ENCODE measurements around the gene AMOTL1. TPM values are rescaled to one million over a fixed set of nuclear protein-coding genes. Genes with fewer than 3 reads are reported as not detected.

Gene AMOTL1
- total RNA-seq, 1 donor from 2014 or later, result 45.6 TPM

DNA sequence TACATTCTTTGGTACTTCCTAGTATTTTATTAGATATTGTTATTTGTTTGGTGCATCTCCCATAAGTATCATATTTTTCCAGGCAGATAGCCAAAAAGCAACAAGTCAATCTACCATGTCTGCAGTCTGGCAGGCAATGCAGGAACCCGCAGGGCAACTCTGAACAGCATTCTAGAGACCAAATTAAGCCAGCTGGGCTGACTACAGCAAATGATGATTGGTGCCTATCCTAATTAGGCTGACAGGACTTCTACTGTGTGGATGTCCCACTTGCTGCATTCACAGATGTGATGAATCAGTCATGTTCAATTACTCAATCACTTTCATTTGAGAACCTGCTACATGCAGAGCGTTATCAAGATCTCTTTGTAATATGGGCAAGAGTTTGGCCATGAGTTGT lies 40.3 kb upstream of the AMOTL1 start:
- Mint-ChIP-seq H3K4me3 (ENCODE audit: unreplicated experiment) (no peak overlapping the region), H3K27me3 (ENCODE audit: low read depth) (no peaks in the 10 kb centered on the region), H3K36me3 (ENCODE audit: low read depth) (no peaks in the 10 kb centered on the region), H3K27ac (ENCODE audit: unreplicated experiment) (no peak overlapping the region), H3K4me1 (ENCODE audit: low read depth) (peaks cover 9% of the 10 kb centered on the region), H3K9me3 (ENCODE audit: low read depth) (no peaks in the 10 kb centered on the region)
- no peak for DNase-seq (ENCODE audit: low spot score)
- TF ChIP-seq, protein P1, sequence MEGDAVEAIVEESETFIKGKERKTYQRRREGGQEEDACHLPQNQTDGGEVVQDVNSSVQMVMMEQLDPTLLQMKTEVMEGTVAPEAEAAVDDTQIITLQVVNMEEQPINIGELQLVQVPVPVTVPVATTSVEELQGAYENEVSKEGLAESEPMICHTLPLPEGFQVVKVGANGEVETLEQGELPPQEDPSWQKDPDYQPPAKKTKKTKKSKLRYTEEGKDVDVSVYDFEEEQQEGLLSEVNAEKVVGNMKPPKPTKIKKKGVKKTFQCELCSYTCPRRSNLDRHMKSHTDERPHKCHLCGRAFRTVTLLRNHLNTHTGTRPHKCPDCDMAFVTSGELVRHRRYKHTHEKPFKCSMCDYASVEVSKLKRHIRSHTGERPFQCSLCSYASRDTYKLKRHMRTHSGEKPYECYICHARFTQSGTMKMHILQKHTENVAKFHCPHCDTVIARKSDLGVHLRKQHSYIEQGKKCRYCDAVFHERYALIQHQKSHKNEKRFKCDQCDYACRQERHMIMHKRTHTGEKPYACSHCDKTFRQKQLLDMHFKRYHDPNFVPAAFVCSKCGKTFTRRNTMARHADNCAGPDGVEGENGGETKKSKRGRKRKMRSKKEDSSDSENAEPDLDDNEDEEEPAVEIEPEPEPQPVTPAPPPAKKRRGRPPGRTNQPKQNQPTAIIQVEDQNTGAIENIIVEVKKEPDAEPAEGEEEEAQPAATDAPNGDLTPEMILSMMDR (IDR thresholded peaks at IDR 0.05), result no peak

DNA sequence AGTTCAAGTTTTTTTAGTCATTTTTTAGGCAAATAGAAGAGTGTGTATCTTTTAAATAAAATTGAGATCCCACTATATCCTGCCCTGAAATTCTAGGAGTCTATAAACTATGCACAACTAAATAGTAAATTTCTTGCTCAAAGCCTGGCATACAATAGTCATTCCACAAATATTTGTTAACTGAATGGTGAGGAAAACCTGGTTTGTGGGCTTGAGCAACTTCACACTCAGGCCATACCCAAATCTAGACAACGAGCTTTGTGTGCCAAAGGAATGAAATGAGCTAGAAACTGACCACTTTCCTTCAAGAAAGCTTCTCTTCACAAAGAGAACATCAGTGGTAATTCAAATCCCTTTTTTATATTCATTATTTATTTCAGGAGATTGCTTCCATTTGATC lies 39.6 kb upstream of the AMOTL1 start:
- Mint-ChIP-seq H3K4me3 (ENCODE audit: unreplicated experiment) (no peak overlapping the region), H3K4me1 (ENCODE audit: low read depth) (peaks cover 14% of the 10 kb centered on the region), H3K36me3 (ENCODE audit: low read depth) (no peaks in the 10 kb centered on the region)

DNA sequence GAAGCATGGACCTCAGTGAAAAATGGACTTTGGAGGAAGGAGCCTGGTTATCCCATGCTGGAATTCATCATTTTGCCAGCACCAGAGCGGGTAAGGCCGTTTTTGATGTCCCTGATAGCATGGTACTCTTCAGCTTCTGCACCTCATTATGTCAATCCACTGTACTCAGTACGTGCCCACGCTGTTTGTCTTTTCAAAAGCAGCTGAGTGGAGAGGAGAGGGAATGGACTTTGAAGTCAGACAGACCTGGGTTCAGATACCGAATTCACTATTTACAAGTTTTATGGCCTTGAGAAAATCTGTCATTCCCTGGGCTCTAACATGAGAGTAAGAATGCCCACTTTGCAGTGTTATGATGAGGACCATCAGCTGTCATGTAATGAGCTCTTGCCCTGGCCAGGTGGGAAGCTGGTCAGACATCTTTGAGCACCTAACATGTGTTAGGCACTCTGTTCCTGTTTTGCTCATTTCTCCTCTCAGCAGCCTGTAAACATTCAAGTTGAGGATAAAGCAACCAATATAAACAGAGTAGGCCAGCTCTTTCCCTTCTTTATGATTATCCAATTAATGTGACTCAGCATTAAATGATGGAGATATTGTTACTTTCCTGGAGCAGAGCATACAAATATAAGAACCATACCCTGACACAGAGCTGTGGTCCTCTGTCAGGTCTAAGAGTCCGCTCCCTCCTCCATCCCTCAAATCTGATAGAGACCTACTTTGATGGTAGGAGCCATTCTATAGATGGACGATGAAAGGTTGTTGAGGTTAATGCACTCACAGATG lies 39.0 kb upstream of the AMOTL1 start:
- Mint-ChIP-seq H3K36me3 (ENCODE audit: low read depth) (no peaks in the 10 kb centered on the region), H3K4me1 (ENCODE audit: low read depth) (peaks cover 14% of the 10 kb centered on the region)
- TF ChIP-seq, protein P1 (IDR thresholded peaks at IDR 0.05), result no peak

More for the DNA sequence above, 39.6 kb upstream of the AMOTL1 start:
- no peaks in the 10 kb centered on the region for H3K9me3 Mint-ChIP-seq (ENCODE audit: low read depth)
- no peaks in the 10 kb centered on the region for H3K27me3 Mint-ChIP-seq (ENCODE audit: low read depth)
- H3K27ac Mint-ChIP-seq (ENCODE audit: unreplicated experiment), result no peak overlapping the region
- TF ChIP-seq, protein P1 (IDR thresholded peaks at IDR 0.05), result no peak
- DNase-seq (ENCODE audit: low spot score), result no peak

GRCh38 chr11:94730153-94730552 lies 38.0 kb upstream of the AMOTL1 start:
- no peak overlapping the region for H3K4me3 Mint-ChIP-seq (ENCODE audit: unreplicated experiment)
- TF ChIP-seq, protein P1 (IDR thresholded peaks at IDR 0.05), result no peak
- no peak for DNase-seq (ENCODE audit: low spot score)
- no peaks in the 10 kb centered on the region for H3K36me3 Mint-ChIP-seq (ENCODE audit: low read depth)
- no peaks in the 10 kb centered on the region for H3K9me3 Mint-ChIP-seq (ENCODE audit: low read depth)
- peaks cover 14% of the 10 kb centered on the region for H3K4me1 Mint-ChIP-seq (ENCODE audit: low read depth)
- H3K27me3 Mint-ChIP-seq (ENCODE audit: low read depth), result no peaks in the 10 kb centered on the region
- H3K27ac Mint-ChIP-seq (ENCODE audit: unreplicated experiment), result no peak overlapping the region

More for the DNA sequence above, 39.0 kb upstream of the AMOTL1 start:
- no peak for DNase-seq (ENCODE audit: low spot score)
- Mint-ChIP-seq H3K4me3 (ENCODE audit: unreplicated experiment) (no peak overlapping the region), H3K27me3 (ENCODE audit: low read depth) (no peaks in the 10 kb centered on the region), H3K27ac (ENCODE audit: unreplicated experiment) (no peak overlapping the region), H3K9me3 (ENCODE audit: low read depth) (no peaks in the 10 kb centered on the region)

GRCh38 chr11:94731880-94732601 lies 36.1 kb upstream of the AMOTL1 start:
- H3K4me1 Mint-ChIP-seq (ENCODE audit: low read depth), result peaks cover 14% of the 10 kb centered on the region
- TF ChIP-seq, protein P1 (IDR thresholded peaks at IDR 0.05), result no peak
- H3K9me3 Mint-ChIP-seq (ENCODE audit: low read depth), result no peaks in the 10 kb centered on the region
- DNase-seq (ENCODE audit: low spot score), result no peak
- H3K27ac Mint-ChIP-seq (ENCODE audit: unreplicated experiment), result peak overlapping the region; percentile 55
- H3K4me3 Mint-ChIP-seq (ENCODE audit: unreplicated experiment), result no peak overlapping the region
- no peaks in the 10 kb centered on the region for H3K27me3 Mint-ChIP-seq (ENCODE audit: low read depth)
- no peaks in the 10 kb centered on the region for H3K36me3 Mint-ChIP-seq (ENCODE audit: low read depth)
